Endometrial microvascular endothelial cells (primary cell): ENCODE data around the gene IQUB. TPM values are rescaled to one million over a fixed set of nuclear protein-coding genes. Genes with fewer than 3 reads are reported as not detected.

Source experiments
- in situ Hi-C: cut with HindIII; loops from 2 replicates; pipeline ENCODE4 v1.10.0; 2017; ENCODE audit warnings: low sequenced_read_pairs, low pct_unique_long_range_greater_than_20kb; ENCODE audit errors: inconsistent ontology term
- total RNA-seq: library from RNA; depleted of rRNA; stranded (reverse); fragments of >200 nt; gene quantifications from one replicate; pipeline ENCODE4 v1.2.3, GENCODE V29; 2015; ENCODE audit errors: inconsistent ontology term

Gene IQUB
- total RNA-seq, result 0.09 TPM

DNA sequence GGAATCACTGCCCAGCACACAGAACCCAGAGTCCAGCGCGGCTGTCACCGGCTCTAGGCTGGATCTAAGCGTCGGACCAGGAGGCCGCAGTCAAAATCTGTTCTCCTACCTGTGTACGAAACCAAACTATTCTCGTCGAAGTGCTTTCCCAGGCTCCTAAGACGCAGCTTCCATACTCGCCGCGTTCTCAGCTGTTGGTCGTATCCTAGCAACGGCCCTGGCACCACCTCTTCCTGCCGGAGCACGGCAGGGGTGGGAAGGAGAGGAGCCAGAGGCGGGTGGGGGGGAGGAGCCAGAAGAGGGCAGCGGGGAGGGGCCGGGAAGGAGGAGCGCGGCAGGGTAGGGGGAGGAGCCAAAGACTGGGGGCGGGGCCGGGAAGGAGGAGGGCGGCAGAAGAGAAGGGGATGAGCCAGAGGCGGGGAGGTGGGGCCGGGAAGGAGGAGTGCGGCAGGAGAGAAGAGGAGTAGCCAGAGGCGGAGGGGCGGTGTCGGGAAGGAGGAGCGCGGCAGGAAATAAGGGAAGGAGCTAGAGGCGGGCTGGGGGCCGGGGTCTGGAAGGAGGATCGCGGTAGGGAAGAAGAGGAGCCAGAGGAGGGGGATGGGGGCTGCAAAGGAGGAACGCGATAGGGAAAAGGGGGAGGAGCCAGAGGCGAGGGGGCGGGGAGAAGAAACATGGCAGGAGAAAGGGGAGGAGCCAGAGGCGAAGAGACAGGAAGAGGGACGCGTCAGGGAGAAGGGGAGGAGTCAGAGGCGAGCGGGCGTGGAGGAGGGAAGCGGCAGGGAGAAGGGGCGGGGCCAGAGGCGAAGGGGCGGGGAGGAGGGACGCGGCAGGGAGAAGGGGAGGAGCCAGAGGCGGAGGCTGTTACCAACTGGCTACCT lies at the start of gene IQUB:
IQUB (minus strand) TSS at position 213 of the 878 bp plus-strand sequence. CDS start 22,255 bp downstream, outside the sequence.
- in situ Hi-C loops, result no loop called here

DNA sequence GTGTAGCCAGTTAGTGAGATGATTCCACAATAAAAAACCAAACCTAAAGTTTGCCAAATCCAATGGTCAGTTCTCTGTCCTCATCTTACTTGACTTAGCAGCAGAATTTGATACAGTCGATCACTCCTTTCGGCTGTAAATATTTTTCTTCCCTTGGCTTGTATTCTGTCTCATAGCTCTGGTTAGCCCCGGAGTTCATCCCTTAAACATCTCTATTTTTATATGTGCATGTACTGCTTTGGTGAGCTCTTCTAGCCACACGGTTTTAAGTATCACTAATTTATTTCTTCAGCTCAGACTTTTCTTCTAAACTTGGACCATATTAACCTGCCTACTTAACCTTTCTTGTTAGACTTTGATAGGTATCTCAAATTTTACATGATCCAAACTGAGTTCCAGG lies 49.4 kb upstream of the IQUB start:
- in situ Hi-C loops, result no loop called here

DNA sequence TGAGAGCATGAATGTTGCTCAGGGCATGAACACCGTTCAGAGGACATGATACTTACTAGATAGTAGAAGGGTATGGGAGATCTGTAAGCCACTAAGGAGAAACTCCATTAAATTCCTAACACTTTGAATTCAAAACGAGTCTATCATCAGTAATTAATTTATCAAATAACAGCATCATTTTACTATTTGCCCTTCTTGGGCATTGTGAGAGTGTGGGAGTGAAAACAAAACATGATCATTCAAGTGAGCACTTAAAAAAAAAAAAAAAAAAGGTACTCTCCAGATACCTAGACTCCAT lies 46.7 kb upstream of the IQUB start:
- in situ Hi-C loops, result no loop called here

- in situ Hi-C loops, result no loop called here
Observed at GRCh38 chr7:123580406-123581161, 46.2 kb upstream of the IQUB start.

GRCh38 chr7:123579416-123579815 lies 45.0 kb upstream of the IQUB start:
- in situ Hi-C loops, result no loop called here

DNA sequence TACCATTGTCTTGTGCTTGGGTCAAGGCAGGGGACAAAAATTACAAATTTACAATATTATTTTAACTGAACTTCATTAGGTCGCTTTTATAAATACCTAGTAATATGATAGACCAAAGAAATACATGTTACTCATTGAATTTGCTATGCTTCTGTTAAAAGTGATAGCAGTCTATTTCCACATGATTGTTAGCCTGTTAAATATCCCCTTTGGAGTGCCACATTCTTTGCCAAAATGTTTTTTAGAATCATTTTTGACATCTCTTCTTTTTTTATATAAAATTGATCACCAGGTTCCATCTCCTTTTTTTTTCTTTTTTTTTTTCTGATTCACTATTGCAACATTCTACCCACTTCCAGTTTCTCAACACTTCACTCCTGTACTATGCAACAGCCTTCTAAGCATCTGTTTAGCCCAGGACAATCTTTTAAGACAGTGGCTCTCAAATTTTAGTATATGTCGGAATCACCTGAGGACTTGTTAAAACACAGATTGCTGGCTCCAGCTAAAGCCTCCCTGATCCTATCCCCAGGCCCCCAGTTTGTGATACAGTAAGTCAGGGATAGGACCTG lies 39.6 kb upstream of the IQUB start:
- in situ Hi-C loops, result no loop called here

DNA sequence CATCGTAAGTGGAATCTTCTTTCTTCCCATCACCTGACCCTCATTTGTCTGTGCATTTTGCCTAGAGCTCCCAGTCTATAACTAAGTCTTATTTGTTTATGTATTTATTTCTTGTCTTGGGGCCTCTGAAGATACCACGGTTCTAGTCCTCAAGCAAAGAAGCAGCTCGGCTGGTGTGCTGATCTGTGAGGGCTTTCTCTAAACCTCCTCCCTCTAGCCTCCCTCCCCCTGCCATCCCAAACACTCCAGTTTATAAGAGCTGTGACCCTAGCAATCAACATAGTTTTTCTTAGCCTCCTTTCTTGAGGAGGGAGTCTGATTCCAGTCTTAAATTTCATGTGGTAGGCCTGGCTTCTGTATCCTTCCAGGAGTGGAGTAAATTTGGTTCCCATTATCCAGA lies 38.9 kb upstream of the IQUB start:
- in situ Hi-C loops, result no loop called here

- in situ Hi-C loops, result no loop called here
Observed at GRCh38 chr7:123571684-123572083, 37.3 kb upstream of the IQUB start.

DNA sequence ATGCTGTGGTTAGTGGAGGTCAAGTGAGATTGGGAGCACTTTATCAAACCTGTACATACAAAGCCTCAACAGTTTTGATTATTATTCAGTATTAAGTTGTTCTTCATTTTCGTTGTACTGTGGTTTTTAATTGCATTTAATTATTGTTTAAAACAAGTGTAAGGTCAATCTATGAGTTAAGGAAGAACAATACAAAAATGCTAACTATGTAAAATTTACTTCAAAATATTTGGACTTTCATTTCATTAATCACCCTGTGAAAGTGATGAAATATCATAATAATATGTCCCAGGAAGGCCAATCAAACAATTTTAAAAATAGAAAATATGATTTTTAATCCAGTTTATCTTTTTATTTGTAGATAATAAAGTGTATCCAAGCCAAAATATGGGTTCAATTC lies 36.8 kb upstream of the IQUB start:
- in situ Hi-C loops, result no loop called here

DNA sequence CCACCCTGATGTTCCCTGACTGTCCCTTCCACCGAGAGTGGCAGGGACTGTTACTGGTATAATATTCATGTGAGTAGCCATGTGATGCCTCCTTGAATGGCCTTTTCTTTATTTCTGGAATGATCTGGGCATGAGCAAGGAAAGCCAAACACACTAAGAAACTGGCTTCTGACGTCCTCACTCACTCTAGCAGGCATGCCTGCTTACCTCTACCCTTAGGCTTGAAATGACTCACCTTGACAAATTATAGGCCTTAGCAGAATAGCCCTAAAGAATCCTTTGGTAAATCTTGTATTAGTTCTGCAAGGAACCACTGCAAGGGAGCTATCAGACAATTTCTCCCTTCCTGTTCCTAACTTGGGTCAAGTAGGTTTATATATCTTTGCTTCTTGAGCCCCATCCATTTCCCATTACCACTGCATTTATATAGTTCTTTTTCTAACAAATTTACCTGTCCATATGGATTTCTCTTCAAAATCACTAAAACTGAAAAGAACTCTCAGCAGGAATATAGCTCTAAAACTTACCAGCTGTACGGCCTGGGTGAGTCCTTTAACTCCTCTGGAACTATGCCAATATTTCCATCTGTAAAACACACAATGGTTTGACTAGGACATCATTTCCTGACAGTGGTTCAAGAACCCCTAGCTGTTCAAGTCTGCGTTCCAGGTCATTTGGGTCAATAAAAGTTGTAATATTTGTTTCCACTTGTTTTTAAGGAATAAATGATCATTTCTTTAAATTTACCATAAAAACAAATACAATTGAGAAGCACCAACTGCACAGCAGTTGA lies 36.2 kb upstream of the IQUB start:
- in situ Hi-C loops, result no loop called here

DNA sequence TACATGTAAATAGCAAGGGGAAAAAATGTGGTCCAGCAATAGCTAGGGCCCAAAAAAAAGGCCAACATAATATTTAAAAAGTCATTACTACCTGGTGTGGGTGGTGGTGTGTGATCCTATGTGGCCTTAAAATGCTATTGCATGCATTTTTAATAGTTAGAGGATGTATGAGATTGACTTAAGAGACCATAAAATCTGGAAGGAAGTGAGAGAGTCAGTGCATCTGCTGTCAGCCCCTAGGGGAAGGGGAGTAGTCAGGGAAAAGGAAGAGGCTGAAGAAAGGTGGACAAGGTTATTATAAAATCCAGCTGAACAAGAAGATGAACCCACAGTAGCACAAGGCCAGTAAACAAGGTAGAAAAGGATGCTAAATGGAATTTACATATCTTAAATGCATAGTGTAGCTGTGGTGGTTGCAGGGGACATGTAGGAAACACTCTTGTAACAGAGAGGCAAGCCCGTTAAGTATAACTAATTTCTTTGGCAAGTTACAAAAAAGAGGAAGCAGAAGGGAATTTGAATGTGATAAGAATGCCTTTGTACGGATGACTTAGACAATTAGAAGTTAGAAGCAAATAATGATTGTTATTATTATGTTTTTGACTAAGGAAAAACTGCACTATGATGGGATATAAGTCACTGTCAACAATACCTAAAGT lies 35.1 kb upstream of the IQUB start:
- in situ Hi-C loops, result no loop called here

DNA sequence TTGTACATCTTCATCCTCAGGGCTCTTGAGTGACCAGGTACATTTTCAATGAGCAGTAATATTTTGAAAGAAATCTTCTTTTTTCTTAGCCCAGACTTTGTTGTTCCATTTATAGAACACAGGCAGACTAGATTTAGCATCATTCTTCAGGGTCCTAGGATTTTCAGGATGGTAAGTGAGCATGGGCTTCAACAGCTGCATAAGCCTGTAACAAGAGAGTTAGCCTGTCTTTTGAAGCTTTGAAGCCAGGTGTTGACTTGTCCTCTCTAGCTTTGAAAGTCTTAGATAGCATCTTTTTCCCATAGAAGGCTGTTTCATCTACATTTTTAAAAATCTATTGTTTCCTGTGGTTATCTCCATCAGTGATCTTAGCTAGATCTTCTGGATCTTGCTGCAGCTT lies 27.7 kb upstream of the IQUB start:
- in situ Hi-C loops, result no loop called here

DNA sequence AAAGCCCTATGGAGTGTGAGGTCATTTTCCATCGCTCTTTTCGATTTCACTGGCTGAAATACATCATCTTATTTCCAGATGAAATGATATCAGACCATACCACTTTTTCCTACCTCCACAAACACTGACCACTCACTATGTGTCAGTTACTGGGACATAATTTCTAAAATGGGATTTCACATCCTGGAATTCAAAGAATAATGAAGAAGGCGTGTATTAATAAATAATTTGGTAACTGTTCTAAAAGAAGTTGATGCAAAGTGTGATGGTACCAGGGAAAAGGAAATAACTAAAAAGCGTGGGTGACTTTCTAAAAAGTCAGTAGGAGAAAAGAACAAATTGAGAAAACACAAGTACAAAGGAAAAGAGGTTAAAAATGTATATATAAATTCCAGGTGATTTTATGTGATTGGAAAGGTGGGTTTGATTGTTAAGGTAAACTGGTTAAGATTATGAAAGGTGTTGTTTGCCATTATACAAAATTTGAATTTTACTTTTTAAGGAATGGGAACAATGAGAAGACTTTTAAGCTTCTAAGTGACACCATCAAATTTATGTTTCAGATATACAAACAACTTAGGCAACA lies 24.0 kb upstream of the IQUB start:
- in situ Hi-C loops, result no loop called here

DNA sequence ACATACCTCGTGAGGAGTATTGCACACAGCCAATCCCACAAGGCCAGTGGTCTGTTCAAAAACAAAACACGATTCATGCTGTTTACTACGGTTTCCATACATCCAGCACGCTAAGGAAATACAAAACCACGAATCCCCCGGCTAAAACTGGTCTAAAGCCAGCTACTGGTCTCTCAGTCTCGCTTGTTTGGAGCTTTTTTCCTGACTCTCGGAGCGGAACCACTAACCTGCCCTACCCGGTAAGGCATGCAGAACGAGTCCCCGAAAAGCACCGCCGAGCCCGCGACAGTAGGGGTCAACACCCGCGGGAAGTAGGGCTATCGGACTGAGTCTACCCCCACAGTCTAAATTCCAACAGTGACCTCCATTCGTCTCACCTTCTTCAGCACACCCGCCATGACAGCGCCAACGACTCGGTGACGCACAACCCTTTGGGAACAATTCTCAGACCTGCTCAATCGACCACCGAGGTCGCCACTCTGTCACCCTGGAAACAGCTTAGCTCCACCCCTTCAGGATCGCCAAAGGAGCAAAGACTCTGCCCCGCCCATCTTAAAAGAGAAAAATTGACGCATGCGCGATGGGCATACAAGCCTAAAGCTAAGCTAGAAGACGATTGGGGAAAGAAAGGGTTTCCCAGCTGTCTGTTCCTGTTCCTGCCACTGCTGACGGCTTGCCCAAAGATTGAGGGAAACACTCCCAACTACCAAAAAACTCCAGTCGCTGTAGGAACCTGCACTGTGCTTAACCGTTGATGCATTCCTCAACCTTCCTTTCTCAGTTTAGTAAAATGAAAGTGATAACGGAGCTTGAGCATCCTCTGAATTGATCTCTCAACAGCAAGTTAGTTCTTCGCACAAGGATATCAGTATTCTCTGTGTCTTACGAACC lies 23.2 kb upstream of the IQUB start, which contains the start of gene NDUFA5:
NDUFA5 (minus strand) TSS at position 421 of the 891 bp plus-strand sequence; CDS start at position 398, 23 bp downstream.
- in situ Hi-C loops, result no loop called here

- in situ Hi-C loops, result no loop called here
Observed at GRCh38 chr7:123557016-123557397, 22.6 kb upstream of the IQUB start.

GRCh38 chr7:123555484-123555883 lies 21.1 kb upstream of the IQUB start:
- in situ Hi-C loops, result no loop called here

- in situ Hi-C loops, result no loop called here
Observed at GRCh38 chr7:123553159-123553558, 18.8 kb upstream of the IQUB start.
